Ramos (cell line): ENCODE data around the gene TMEM260.
"Not testable (repeated sequence)": the region's sequence is repeated elsewhere in the genome, so short reads cannot be mapped to it uniquely, and the experiment has no call there.

Experiments
- in situ Hi-C: fragments of 300-500 bp; cut with MboI; formaldehyde crosslinking; loops from one replicate; pipeline ENCODE4 v1.14.3; 2022; ENCODE audit warnings: low sequenced_read_pairs; ENCODE audit not compliant: unreplicated experiment

The TMEM260 gene

DNA sequence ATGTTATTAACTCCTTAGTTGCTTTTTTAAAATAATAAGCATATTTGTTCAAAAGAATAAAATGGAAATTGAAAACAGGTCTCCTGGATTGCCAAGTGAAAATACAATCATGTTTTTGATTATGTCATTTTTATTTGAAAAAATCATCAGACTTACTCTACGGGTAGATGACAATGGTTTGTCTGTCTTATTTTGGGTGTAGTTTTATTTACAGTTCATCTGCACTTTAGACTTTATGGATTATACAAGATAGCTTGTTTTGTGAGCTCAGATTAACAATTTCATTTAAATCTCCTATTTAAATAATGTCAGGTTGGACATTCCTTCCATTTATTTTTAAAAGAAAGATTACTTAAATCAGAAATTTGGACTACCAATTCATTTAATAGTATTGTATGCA is 14.8 kb downstream of the TMEM260 start:
- in situ Hi-C loops, result no loop called here

DNA sequence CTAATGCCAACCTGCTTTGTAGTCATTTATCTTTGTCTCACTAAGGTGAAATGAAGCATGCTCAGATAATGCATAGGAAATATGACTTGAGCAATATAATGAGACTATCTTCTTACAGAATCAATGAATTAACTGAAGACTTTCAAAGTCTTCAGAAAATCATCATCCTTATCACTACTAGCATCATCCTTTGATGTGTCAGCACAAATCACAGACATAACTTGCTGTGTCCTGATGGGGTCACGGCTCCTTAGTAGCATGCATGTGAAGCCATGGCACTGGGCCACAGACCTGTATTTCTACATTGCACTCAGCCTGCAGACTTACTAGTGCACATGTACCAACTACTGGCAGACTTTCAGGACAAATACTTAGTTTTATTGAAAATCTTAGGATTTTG is 18.9 kb downstream of the TMEM260 start:
- in situ Hi-C loops, result no loop called here

DNA sequence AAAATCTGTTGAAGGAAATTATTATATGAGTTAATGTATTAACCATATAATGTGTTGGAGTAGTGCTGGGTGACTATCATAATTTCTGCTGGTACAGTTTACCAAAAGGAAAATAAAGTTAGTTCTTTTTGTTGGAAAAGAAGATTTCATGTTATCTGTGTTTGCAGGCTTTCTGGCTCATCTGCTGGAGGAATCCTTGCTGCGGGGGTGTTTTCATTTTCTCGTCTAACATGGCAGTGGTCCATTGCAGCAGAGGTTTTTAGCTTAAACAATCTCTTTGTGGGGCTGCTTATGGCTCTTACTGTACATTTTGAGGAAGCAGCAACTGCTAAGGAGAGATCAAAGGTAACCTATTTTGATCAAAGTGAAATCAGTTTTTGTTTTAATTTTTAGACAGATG is 24.1 kb downstream of the TMEM260 start:
- in situ Hi-C loops, result no loop called here

DNA sequence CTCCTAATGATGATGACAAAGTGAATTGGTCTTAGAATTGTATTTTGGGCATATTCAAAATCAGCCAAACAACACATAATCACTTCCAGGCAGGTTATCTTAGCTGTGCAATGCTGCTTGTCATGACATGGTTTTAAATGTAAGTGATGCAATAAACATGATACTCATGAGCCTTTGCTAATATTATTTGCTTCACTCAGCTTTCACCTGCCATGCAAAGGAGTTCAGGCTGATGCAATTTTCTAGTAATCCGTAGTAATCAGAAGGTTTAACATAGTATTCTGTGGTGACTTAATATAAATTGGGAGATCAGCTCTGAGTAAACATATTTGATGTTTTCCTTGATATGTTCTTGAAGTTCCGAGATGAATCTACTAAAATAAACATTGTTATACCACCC is 29.1 kb downstream of the TMEM260 start:
- in situ Hi-C loops, result no loop called here

DNA sequence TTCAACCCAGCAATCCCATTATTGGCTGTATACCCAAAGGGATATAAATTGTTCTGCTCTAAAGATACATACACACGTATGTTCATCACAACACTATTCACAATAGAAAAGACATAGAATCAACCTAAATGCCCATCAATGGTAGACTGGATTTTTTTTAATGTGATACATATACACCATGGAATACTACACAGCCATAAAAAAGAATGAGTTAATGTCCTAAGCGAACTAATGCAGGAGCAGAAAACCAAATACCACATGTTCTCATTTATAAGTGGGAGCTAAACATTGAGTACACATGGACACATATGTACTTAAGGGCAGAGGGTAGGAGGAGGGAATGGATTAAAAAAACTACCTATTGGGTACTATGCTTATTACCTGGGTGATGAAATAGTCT is 32.1 kb downstream of the TMEM260 start:
- in situ Hi-C loops, result not testable (repeated sequence)

DNA sequence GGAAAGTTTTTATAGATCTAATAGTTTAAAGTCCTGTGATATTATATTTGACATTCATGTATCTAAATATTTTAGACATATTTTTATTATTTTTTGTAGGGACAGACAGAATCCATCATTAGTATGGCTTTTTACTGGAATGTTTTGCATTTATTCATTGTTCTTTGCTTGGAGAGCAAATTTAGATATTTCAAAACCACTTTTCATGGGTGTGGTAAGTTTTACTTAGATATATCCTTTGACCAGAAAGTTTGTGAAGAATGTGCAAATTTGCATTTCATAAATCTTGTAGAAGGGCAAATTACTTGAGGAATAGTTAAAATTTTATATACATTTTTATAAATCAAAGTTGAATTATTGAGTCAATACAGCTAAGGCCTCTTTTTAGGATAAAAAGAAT is 37.5 kb downstream of the TMEM260 start:
- in situ Hi-C loops, result no loop called here

DNA sequence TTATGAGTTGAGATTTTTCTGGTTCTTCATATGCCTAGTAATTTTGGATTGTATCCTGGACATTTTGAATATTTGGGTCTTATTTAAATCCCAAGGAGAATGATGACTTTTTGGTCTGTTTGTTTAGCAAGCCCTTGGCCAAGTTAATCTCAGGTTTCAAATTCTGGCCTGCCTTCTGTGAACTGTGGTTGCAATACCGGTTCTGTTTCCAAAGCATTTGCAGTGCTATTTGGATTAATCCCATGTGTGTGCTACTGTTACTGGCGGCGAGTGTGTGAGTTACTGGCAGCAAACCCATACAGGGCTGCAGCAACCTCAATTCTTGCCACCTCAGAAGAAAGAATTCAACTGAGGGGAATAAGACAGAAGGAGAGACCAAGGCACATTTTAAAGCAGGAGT is 51.1 kb downstream of the TMEM260 start:
- in situ Hi-C loops, result no loop called here

DNA sequence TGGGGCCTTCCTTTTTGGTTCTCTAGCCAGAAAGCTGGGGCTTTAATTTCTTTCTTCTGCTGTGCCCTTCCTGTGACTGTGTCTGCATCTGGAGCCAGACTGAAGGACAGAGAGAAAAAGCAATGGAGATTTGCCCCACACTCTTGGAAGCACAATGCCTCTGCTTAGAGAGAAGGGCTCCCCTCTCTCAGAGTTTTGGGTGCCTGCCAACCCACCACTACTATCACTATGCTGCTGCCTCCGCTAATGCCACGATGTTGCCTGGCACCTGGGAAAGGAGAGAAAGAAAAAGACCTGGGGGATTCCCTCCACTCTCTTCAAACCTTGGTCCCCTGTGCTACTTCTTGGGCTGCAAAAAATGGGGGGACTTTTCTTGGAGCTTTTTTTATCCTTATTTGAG is 52.6 kb downstream of the TMEM260 start:
- in situ Hi-C loops, result no loop called here

DNA sequence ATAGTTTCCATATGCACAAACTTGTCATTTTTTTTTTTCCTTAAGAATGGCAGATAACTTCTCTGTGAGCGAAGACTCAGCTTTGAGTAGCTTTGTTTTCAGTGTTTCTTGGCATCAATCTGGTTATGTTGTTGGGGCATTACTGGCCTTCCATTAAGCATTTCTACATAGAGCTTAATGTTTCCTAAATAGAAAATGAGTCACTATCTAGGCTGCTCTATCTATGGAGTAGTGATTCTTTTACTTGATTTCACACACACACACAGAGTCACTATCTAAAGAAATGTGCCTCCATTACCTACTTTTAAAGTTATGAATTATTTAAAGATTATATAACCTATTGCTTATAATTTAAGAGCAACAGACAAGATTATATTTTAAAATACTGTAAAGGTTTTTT is 53.9 kb downstream of the TMEM260 start:
- in situ Hi-C loops, result no loop called here

DNA sequence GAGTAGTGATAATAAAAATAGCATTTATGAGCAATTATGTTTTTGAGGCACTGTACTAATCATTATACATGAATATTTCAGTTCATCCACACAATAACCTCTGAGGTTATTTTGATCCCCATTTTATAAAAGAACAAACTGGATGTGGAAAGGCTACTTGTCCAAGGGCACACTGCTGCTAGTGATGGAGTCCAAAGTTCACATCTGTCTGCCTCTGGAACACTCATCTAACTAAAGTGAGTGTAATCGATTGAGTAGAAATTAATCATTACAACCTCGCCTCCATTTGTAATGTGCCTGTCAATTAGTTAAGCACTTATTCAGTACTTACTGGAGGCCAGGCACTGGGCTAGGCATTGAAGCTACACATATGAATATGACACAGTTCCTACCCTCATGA is 55.4 kb downstream of the TMEM260 start:
- in situ Hi-C loops, result no loop called here

DNA sequence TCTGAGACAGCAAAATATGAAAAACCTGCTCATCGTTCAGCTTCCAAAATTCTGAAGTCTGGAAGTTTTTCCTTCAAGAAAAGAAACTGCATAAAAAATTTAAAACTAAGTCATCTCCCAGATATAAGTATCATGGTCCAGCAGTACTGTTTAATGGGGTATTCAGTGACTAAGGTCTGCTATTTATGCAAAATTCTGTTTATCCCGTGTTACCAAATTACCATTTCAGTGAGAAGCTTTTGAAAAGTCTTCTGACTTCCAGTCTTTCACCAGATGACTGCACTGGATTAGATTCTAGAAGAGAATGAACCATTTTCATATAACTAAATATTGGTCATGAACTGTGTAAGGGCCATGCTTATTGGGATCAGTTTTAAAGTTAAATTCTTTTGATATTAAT is 67.9 kb downstream of the TMEM260 start:
- in situ Hi-C loops, result no loop called here

DNA sequence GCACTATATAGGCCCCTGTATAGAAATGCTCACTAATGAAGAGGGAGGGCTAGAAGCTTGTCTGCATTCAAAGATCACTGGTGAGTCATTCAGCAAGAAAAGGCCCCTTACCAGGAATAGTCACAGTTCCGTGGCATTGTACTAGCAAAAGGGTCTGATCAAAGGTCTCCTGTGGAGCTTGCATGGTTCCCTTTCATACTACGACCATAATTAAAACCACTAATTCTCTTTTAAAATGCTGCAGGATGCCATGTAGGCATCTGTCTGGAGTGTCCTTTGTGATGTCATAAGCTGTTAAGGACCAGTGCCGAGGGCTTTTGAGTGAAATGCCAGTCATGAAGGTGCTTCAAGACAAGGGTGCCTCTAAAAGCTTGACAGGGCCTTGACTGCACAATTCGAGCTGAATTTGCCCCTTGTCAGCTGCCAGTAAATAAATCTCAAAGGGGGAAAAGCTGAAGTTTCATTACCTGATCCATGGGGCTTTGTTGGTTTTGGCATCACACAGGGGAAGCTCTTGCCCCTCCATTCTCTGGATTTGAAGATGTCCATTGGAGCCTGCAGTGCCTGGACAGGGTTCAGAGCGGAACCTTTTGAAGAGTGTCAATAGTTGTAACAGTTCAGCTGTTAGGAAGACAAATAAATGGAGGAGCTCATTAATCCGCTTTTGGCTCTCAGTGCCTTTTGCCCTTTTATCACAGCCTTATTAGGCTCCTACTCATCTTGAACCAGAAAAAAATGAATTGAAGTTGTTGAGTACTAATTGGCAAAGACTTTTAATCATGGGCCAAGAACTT is 69.1 kb downstream of the TMEM260 start:
- in situ Hi-C loops, result no loop called here

DNA sequence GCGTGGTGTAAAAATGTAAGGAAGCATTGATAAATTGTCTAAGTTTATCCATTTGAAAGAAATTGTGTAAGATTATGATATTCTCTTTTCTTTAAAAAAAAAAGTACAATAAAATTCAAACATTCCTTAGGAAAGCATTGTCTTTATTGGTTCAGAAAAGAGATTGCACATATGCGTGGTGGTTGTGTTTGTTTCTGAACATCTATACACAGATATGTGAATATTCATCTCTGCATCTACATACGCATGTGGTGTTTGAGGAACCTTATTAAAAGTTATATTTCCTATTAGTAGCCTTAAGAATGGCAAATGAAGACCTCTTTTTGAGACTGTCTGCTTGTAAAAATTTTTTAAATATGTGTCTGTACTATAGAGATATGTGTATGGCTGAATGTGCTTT is 69.8 kb downstream of the TMEM260 start:
- in situ Hi-C loops, result no loop called here

DNA sequence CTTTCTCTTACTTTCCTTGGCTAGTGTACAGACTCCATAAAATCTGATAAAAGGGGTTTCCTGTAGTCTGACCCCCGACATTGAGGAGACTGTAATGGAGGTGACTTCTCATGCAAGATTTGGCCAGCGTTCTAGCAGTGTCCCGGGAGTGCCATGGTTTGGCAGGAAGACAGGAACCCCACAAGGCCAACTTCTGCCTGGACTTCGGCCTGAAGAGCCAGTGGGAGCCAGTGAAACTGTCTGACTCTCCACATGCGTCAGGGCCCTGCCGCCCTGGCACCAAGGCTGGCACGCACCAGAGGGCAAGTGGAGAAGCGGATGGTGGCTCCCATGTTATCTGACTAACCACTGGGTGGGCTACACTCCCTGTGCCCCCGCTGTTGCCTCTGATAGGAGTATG is 70.5 kb downstream of the TMEM260 start:
- in situ Hi-C loops, result no loop called here

DNA sequence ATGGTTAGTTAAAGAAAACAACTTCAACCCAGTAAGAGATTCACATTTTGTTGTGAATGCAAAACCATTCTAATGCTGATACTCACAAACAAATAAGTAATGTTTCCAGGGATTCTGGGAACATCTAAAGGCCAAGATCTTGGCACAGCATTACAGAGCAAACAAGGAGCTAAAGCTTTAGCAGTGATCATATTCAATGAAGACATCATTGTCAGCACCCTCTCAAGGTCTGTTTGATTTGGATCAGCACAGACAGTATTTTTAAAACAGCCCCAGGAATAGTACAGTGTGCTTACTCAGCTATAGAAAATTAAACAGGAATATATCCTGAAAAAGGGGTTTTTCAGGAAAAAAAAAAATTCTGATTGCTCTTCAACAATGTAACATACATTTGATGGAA is 71.4 kb downstream of the TMEM260 start:
- in situ Hi-C loops, result no loop called here

DNA sequence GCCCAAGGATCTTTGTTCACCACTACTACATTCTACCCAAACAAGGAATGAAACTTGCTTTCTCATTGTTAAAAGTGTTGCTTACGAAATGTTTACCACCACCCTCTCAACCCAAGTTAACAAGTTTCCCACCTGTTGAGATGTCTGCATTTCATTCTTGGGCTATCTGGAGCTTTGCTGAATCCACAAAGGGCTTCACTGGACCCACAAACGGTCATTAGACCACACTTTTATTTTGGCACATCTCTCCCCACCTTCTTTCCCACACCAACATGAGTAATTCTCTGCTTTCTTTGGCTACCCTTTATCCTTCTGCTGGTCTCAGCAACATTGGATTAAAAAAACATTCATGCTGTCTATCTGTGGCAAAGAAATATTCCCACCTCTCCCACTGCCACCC is 78.0 kb downstream of the TMEM260 start:
- in situ Hi-C loops, result no loop called here

DNA sequence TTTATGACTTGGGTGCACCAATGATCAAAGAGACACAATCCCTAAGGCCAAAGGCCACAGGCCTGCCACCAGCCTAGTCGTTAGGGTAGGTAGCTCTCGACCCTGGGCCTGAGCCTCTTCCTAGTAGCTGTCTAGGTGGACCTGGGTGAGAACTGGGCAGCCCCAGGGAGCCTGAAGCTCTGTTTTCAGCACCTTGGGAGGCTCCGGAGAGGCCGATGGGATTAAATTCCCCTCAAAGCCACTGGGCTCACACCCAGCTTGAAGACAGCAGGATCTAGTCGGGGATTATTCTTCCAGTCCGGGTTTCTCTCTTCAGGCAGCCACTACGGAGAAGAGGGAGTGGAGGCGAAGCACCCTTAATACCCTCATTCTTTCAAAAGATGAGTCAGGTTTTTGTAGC is 79.8 kb downstream of the TMEM260 start:
- in situ Hi-C loops, result no loop called here

DNA sequence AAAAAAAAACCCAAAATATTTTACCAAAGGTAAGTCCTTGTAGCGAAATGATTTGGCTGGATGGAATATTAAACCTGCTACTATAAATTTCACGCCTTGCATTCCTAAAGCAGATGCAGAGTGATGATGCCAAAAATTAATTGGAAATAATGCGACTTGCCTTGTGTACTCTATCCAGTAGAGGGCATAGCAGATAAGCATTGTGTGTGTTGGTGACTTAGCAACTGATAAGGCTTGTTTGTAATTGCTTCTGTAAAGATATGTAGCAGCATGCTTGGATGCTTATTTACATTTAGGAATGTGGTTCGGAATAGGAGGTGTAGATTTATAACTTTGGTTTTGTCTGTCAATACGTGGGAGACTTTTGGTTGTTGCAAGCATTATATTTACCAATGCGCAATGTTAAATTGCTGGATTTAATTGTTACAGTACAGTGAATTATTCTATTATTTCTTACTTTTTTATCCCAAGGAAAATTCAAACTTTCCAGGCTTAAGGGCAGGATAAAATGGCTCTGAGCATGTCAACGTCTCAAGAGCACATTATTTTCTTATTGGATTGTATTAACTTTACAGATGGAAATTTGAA is 80.5 kb downstream of the TMEM260 start:
- in situ Hi-C loops, result no loop called here

DNA sequence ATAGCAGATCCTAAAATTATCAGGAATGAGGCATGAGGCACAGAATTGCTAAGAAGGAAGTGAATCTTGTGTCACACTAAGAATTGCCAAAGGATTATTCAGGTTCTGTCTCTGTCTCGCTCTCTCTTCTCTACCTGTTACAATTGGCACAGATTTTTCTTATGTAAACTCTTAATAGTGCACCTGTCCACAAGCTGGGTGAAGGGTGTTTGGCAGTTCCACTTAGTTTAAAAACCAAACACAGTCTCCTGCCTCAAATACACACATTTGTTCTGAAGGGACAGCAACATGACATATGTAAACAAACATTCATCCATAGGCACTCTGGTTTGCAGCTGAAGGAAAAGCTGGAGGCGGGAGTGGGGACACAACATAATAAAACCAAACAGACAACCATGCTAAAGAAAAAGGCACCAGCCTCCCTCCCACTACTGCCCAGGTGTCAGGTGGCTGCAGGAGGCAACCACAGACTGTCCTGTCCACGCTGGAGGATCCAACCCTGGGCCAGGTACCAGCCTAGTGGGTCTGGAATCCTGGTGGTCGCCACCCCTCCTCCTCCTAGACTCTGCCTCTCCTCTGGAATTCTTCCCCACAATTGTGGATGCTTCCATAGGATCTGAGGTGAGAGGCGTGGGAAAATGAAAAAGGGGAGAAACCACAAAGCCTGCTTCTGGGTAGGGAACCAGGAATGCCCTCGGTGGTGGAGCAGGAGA is 81.2 kb downstream of the TMEM260 start:
- in situ Hi-C loops, result no loop called here

DNA sequence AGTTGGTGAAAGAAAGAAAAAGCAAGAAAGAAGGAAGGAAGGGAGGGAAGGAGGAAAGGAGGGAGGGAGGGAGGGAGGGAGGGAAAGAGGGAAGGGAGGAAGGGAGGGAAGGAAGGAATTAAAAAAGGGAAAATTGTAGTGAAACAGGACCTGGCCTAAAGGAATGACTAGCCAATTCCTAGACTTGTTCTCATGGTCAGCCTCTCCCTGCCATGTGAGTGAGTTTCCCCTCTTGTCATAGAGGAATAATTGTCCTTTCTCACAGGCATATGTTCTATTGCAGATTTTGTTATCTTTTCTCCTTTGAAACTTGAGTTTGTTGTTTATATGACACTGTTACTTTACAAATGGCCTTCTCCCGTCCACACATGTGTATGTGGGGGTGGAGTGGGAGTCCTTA is 81.9 kb downstream of the TMEM260 start:
- in situ Hi-C loops, result no loop called here

DNA sequence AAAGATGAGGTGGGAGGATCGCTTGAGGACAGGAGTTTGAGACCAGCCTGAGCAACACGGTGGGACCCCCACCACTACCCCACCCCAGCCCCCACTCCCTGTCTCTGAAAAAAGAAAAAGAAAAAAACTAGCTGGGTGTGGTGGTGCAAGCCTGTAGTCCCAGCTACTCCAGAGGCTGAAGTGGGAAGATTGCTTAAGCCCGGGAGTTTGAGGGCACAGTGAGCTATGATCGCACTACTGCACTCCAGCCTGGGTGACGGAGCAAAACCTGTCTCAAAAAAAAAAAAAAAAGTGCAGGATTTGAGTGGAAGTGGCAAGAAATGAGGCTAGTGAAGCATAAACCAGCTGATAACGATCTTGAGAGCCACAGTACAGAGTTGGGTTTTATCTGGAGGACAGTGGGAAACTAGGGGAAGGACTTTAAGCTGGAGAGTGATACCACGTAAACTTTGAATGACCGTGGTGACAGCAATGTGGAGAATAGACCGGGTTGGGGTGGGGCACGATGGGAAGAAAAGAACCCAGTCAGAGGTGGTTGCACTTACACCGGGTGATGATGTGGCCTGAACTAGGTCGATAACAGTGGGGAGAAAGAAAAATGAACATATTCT is 85.3 kb downstream of the TMEM260 start:
- in situ Hi-C loops, result no loop called here
